Memory B cell (primary cell): ENCODE measurements around the gene DNAL4.
"Not testable (repeated sequence)": the region's sequence is repeated elsewhere in the genome, so short reads cannot be mapped to it uniquely, and the experiment has no call there.

Experiments used
- ATAC-seq: fragments of 150-1000 bp; cut with Tn5 transposase; 2 replicates; pipeline ENCODE4 v1.10.0; 2021; ENCODE audit warnings: low read depth, mild to moderate bottlenecking, moderate library complexity
- DNase-seq, 2 donors: peaks; one replicate each; pipeline ENCODE4 v3.0.0; 2022; ENCODE audit warnings: low spot score in 2 of 2
- H3K27ac Mint-ChIP-seq: one replicate; pipeline ENCODE4 v1.8.0; 2022; ENCODE audit warnings: mild to moderate bottlenecking, moderate library complexity, mixed read lengths
- H3K27me3 Mint-ChIP-seq: one replicate; pipeline ENCODE4 v1.8.0; 2022; ENCODE audit warnings: mixed read lengths
- H3K36me3 Mint-ChIP-seq: one replicate; pipeline ENCODE4 v1.8.0; 2022; ENCODE audit warnings: mild to moderate bottlenecking, mixed read lengths
- H3K4me1 Mint-ChIP-seq: one replicate; pipeline ENCODE4 v1.8.0; 2022; ENCODE audit warnings: mixed read lengths
- H3K4me3 Mint-ChIP-seq: one replicate; pipeline ENCODE4 v1.8.0; 2022; ENCODE audit warnings: mild to moderate bottlenecking, moderate library complexity, mixed read lengths
- H3K9me3 Mint-ChIP-seq: one replicate; pipeline ENCODE4 v1.8.0; 2022; ENCODE audit warnings: mixed read lengths

DNAL4 gene

DNA sequence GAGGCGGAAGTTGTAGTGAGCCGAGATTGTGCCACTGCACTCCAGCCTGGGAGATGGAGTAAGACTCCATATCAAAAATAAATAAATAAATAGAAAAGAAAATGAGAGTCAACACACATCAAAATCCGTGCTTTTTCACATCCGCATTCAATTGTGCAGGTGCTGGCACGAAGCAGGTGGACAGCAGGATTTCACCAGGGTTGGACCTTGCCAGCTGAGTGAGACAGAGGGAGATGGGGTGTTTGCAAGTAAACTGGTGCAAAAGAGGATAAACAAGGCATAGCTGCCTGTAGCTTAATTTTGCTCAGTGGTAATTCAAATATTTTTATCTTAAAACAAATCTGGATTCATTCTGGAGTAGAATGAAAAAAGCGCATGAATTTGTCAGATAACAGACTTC is 23.3 kb upstream of the DNAL4 start:
- DNase-seq (no peak), ATAC-seq (no peak)
- Mint-ChIP-seq H3K27me3 (peaks cover 35% of the 10 kb centered on the region), H3K4me3 (no peak overlapping the region), H3K36me3 (peaks cover 3% of the 10 kb centered on the region), H3K4me1 (no peaks in the 10 kb centered on the region), H3K9me3 (no peaks in the 10 kb centered on the region), H3K27ac (no peak overlapping the region)

DNA sequence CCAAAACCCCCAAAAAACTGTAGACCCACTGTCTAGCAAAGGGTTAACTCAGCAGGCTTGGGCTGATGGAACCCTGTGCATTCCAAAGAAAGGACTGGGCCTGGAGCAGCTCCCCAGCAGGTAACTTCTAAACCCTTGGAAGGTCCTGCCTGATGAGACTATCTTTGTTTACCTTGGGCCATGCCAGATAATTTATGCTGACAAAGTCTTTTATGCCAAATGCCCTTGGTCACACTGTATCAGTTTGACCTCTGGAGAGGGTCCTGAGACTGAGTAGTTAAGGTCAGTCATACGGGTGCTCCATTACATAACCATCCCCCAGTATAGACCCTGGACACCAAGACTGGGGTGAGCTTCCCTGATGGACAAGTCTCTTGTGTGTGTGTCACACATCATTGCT is 21.9 kb upstream of the DNAL4 start:
- Mint-ChIP-seq H3K27me3 (peaks cover 36% of the 10 kb centered on the region), H3K4me3 (no peak overlapping the region), H3K36me3 (peaks cover 6% of the 10 kb centered on the region), H3K4me1 (no peaks in the 10 kb centered on the region), H3K9me3 (peaks cover 4% of the 10 kb centered on the region), H3K27ac (no peak overlapping the region)
- no peak for DNase-seq
- no peak for ATAC-seq

DNA sequence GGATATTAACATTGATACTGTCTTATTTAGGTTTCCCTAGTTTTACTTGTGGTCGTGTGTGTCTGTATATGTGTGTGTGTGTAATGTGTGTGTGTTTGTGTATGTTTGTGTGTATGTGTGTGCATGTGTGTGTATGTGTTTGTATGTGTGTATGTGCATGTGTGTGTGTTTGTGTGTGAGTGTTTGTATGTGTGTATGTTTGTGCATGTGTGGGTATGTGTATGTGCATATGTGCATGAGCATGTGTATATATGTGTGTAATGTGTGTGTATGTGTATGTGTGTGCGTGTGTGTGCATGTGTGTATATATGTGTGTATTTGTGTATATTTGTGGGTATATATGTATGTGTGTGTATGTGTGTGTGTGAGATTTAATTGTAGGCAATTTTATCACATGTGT is 17.3 kb upstream of the DNAL4 start:
- no peak overlapping the region for H3K27ac Mint-ChIP-seq
- no peaks in the 10 kb centered on the region for H3K4me1 Mint-ChIP-seq
- H3K4me3 Mint-ChIP-seq: no peak overlapping the region
- H3K9me3 Mint-ChIP-seq: peaks cover 9% of the 10 kb centered on the region
- no peak for DNase-seq
- no peak for ATAC-seq
- peaks cover 29% of the 10 kb centered on the region for H3K27me3 Mint-ChIP-seq
- peaks cover 9% of the 10 kb centered on the region for H3K36me3 Mint-ChIP-seq

DNA sequence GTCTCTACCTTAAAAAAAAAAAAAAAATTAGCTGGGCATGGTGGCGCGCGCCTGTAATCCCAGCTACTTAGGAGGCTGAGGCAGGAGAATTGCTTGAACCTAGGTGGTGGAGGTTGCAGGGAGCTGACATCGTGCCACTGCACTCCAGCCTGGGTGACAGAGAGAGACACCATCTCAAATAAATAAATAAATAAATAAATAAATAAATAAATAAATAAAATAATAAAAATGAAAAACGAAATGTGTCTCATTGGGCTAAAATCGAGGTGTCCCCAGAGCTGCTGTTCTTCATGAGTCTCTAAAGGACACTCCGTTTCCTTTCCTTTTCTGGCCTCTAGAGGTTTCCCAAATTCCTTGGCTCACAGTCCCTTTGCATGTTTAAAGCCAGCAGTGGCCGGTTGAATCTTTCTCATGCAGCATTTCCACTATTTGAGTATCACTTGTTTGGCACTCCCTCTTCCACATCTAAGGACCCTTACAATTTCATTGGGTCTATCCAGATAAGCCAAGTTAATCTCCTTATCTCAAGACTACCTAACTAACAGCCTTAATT is 11.2 kb upstream of the DNAL4 start:
- H3K27ac Mint-ChIP-seq, H3K36me3 Mint-ChIP-seq, ATAC-seq, H3K4me3 Mint-ChIP-seq, H3K9me3 Mint-ChIP-seq, DNase-seq, H3K4me1 Mint-ChIP-seq: not testable (repeated sequence)
- H3K27me3 Mint-ChIP-seq: peaks cover 22% of the 10 kb centered on the region

DNA sequence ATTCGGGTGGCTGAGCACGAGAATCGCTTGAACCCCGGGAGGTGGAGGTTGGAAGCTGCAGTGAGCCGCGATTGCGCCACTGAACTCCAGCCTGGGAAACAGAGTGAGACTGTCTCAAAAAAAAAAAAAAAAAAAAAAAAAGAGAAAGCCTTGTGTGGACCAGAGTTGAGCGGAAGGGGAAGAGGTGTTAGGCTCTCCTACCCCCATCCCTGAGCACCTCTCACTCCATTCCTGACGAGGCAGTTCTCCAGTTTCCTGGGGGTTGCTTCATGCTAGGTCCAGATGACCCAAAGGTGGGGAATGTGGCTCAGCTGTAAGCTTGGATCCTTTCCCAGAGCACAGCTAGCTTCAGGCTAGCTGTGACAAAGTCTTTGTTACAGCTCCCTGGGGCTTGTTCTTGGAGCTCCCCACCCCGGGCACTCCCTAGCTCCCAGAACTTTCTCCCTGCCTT is 8.8 kb upstream of the DNAL4 start:
- no peak for ATAC-seq
- peaks cover 2% of the 10 kb centered on the region for H3K36me3 Mint-ChIP-seq

DNA sequence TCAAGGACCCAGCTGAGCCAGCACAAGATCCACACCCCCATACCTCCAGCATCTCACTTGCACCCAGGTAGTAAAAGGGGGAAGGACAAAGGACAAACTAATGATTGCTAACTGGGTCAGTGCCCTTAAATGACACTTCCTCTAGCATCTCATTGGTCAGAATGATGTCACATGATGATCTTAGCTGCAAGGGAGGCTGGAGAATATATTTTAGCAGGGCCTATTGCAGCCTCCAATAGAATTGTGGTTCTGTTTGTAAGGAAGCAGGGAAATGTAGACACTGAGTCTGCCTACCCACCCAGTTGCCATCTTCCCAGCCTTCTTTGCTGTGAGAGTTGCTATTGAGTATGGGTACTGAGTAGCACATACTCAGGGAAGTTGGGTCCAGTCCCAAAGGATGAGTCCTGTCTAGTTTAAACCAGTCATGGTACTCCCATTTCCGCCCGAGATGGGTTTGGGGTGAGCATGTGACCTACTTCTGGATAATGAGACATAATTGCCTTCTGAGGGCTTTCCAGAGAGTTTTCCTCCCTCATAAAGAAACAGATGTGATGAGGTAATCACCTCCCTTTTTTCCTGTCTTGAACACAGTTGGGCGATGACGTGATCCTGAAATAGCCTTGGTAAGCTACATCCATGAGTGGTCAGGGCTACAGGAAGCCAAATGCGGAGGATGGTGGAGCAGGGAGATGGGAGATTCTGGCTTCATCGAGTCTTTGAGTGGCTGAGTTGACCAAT is 5.5 kb upstream of the DNAL4 start:
- DNase-seq (no peak), ATAC-seq (no peak)
- Mint-ChIP-seq H3K36me3 (peaks cover 2% of the 10 kb centered on the region), H3K4me1 (peaks cover 5% of the 10 kb centered on the region), H3K9me3 (no peaks in the 10 kb centered on the region), H3K27ac (no peak overlapping the region), H3K4me3 (no peak overlapping the region), H3K27me3 (peaks cover 35% of the 10 kb centered on the region)

More for the DNA sequence above, 8.8 kb upstream of the DNAL4 start:
- Mint-ChIP-seq H3K27ac (no peak overlapping the region), H3K4me1 (no peaks in the 10 kb centered on the region), H3K27me3 (peaks cover 29% of the 10 kb centered on the region), H3K9me3 (no peaks in the 10 kb centered on the region), H3K4me3 (no peak overlapping the region)
- no peak for DNase-seq

DNA sequence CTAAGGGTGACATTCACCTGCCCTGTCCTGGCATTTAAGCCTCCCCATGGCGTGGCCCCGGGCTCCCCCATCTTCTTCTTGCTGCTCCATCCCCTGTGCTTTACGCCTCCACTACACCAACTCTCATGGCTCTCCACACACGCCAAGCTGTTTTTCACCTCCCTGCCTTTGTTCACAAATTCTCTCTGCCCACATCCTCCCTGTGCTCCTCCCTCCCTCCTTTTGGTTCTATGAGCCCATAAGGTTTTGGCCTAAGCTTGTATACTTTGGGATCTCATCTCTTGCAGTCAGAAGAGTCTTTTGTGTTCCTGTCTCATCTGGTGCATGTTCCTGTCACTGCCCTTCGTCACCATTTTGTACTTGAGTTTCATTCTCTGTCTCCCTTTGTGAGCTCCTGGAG is 4.6 kb upstream of the DNAL4 start:
- ATAC-seq (no peak), DNase-seq (no peak)
- H3K9me3 Mint-ChIP-seq: no peaks in the 10 kb centered on the region
- peaks cover 5% of the 10 kb centered on the region for H3K4me1 Mint-ChIP-seq
- no peak overlapping the region for H3K4me3 Mint-ChIP-seq
- H3K36me3 Mint-ChIP-seq: peaks cover 2% of the 10 kb centered on the region
- no peak overlapping the region for H3K27ac Mint-ChIP-seq
- peaks cover 33% of the 10 kb centered on the region for H3K27me3 Mint-ChIP-seq

DNA sequence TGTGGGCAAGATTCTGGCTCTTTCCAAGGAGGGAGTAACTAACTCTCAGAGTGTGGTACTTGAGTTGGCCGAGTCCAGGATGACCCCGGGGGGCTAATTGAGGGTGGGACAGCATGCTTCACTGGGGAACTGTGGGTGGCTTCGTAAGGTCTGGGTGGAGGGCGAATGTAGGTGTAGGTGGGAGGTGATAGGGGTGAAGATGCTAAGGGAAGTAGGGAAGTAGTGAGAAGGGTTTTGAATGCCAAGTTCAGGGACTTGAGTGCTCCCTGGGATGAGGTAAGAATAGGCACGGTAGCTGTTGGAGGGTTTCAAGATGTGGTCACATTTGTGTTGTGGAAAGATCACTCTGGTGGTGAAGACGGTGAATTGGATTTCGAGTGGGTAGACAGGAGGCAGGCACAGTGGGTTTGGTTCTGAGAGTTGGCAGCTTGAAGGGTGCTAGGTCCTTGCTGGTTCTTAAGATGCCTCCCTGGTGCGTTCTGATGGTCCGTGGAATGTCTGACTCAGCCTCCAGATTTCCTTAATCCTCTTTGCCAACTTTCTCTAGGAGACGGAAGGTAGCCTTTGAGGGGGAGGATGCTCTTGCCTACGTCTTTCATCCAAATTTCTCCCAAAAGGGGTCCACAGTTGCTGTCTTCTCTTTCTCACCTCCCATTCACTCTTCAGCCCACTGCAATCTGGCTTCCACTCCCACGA is 2.5 kb upstream of the DNAL4 start:
- no peak for DNase-seq
- Mint-ChIP-seq H3K4me3 (no peak overlapping the region), H3K27me3 (peaks cover 27% of the 10 kb centered on the region)

DNA sequence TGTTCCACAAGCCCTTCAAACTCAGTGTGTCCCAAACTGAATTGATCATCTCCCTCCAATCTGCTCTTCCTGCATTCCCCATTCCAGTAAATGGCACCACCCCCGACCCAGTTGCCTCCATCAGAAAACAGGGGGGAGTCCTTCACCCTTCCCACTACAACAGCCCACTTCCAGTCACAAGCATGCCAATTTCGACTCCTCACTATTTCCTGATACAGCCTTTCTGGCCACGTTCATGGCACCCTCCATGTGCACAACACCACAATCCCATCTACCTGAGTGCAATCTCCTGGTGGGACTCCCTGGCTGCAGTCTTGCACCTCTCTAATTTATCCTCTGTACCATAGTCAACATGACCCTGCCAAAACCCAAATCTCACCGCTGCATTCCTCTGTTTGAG is 1.6 kb upstream of the DNAL4 start:
- Mint-ChIP-seq H3K27ac (no peak overlapping the region), H3K9me3 (no peaks in the 10 kb centered on the region), H3K36me3 (peaks cover 2% of the 10 kb centered on the region), H3K4me1 (peaks cover 10% of the 10 kb centered on the region), H3K27me3 (peaks cover 22% of the 10 kb centered on the region), H3K4me3 (no peak overlapping the region)
- ATAC-seq (no peak), DNase-seq (no peak)

More for the DNA sequence above, 2.5 kb upstream of the DNAL4 start:
- Mint-ChIP-seq H3K27ac (no peak overlapping the region), H3K4me1 (peaks cover 10% of the 10 kb centered on the region), H3K36me3 (peaks cover 2% of the 10 kb centered on the region), H3K9me3 (no peaks in the 10 kb centered on the region)
- ATAC-seq: no peak

DNA sequence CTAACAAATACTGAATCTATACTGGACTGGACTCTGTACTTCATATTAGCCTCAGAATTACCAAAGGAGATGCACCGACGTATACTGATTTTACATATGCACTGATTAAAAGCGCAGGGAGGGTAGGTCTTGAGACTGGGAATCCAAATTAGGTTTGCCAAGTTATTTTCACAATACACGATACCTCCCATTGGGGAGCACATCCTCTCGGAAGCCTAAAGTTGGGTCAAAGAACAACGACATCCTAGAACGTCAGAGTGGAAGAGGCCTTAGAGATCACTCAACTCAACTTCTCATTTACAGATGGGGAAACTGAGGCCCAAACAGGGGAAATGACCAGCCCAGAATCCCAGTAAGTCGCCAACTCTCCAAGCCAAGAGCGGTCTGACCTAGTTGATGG is 626 bp downstream of the DNAL4 start:
- no peaks in the 10 kb centered on the region for H3K9me3 Mint-ChIP-seq
- H3K4me3 Mint-ChIP-seq: peak overlapping the region; percentile 89
- H3K27me3 Mint-ChIP-seq: peaks cover 15% of the 10 kb centered on the region
- ATAC-seq (no peak), DNase-seq (no peak)
- peaks cover 10% of the 10 kb centered on the region for H3K4me1 Mint-ChIP-seq
- peak overlapping the region; percentile 95 for H3K27ac Mint-ChIP-seq
- H3K36me3 Mint-ChIP-seq: no peaks in the 10 kb centered on the region

DNA sequence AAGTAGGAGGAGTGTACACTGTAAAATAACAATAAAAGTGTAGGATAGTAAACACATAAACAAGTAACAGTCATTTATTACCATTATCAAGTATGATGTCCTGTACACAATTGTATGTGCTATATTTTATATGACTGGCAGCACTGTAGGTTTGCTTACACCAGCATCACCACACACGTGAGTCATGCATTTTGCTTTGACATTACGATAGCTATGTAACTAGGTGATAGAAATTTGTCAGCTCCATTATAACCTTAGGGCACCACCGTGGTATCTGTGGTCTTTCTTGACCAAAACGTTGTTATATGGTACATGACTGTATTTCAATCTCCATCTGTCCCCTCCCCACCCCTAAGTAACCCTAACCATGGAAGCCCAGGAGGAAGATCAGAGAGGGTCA is 1.1 kb downstream of the DNAL4 start:
- no peak for ATAC-seq
- no peaks in the 10 kb centered on the region for H3K36me3 Mint-ChIP-seq
- H3K27ac Mint-ChIP-seq: peak overlapping the region; percentile 95
- H3K4me3 Mint-ChIP-seq: peak overlapping the region; percentile 89
- no peaks in the 10 kb centered on the region for H3K9me3 Mint-ChIP-seq
- H3K27me3 Mint-ChIP-seq: peaks cover 11% of the 10 kb centered on the region
- DNase-seq: no peak
- peaks cover 10% of the 10 kb centered on the region for H3K4me1 Mint-ChIP-seq

DNA sequence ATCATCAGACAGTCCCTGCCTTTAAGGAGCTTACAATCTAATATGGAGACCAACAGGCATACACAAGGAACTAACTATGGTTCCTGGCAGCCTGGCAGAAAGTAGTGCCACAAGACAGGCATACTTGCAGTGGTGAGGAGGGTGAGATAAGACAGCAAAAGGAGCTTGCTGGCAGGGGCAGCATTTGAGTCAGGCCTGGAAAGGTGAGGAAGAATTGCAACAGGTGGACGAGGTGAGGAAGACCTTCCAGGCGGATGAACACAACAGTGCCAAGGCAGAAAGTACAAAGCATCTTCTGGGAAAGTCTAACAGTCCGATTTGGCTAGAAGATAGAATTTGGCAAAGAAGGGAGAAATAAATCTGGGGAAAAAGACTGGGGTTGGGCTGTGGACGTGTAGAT is 4.3 kb downstream of the DNAL4 start:
- no peaks in the 10 kb centered on the region for H3K9me3 Mint-ChIP-seq
- H3K4me1 Mint-ChIP-seq: peaks cover 5% of the 10 kb centered on the region
- no peaks in the 10 kb centered on the region for H3K27me3 Mint-ChIP-seq
- ATAC-seq (no peak), DNase-seq (no peak)
- no peak overlapping the region for H3K27ac Mint-ChIP-seq
- H3K36me3 Mint-ChIP-seq: no peaks in the 10 kb centered on the region
- H3K4me3 Mint-ChIP-seq: no peak overlapping the region

DNA sequence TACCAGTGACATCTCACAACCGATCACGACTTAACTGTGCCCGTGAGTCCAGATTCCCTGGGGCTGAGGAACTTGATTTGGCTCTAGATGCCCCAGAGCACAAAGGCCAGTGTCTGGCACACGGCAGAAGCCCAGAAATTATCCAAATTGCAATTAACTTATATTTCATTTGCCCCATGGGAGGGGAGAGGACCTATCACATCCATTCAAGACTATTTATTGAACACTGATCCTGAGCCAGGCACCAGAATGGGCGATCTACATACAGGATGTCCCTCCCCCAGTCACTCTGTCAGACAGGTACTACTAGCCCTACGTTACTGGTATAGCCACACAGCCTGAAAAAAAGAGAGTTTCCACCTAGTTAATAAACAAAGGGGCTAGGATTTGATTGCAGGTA is 5.1 kb downstream of the DNAL4 start:
- no peaks in the 10 kb centered on the region for H3K9me3 Mint-ChIP-seq
- H3K27me3 Mint-ChIP-seq: no peaks in the 10 kb centered on the region
- H3K36me3 Mint-ChIP-seq: no peaks in the 10 kb centered on the region
- no peak overlapping the region for H3K4me3 Mint-ChIP-seq
- ATAC-seq (no peak), DNase-seq (no peak)
- H3K4me1 Mint-ChIP-seq: peaks cover 5% of the 10 kb centered on the region
- no peak overlapping the region for H3K27ac Mint-ChIP-seq

DNA sequence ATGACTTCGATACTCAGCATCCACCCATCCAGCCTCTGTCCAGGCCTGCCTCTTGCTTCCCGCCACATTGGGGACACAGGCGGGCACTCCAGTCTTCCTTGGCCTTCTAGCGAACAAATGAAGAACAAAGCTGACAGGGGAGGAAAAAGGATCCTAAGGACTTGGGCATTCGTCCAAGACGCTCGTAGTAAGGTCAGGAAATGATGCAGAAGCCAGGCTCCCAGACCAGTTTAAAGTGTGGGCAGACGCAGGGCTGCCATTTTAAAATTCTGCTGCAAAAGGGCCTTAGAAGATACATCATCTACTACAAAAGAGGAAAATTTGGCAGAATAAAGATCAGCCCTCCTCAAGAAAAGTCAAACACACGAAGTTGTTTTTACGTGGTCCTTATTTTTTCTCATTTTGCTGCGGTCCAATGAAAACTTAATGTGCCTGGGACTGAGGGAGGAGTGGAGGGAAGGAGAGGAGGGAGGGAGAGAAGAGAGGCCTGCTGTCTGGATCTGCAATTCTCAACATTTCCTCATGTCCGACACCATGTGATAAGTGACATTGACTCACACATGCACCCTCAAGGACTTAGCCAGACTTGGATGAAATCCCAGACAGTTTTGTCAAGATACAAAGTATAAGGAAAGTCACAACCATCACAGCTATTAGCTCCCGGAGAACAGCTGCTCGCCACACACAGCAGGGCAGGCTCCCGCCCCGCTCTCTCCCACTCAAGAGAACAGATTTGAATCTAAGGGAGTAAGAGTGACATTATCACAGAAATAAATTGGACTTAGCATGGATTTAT is 5.7 kb downstream of the DNAL4 start:
- no peak overlapping the region for H3K4me3 Mint-ChIP-seq
- ATAC-seq (no peak), DNase-seq (no peak)
- H3K9me3 Mint-ChIP-seq: no peaks in the 10 kb centered on the region
- no peaks in the 10 kb centered on the region for H3K27me3 Mint-ChIP-seq
- peaks cover 3% of the 10 kb centered on the region for H3K4me1 Mint-ChIP-seq
- no peaks in the 10 kb centered on the region for H3K36me3 Mint-ChIP-seq
- H3K27ac Mint-ChIP-seq: no peak overlapping the region
